B cell (primary cell): ENCODE measurements around the gene ATF3.

ENCODE experiments used
- EZH2 ChIP-seq: IDR thresholded peaks from 2 replicates; pipeline ENCODE4 v1.6.1; 2012; ENCODE audit warnings: borderline replicate concordance, low read depth, mild to moderate bottlenecking, moderate library complexity, low read length; ENCODE audit not compliant: insufficient read depth, poor library complexity, severe bottlenecking
- TF ChIP-seq, protein P1 (sequence below): fragments of 200-600 bp; IDR thresholded peaks from one replicate; pipeline ENCODE4 v1.8.0; 2022; ENCODE audit warnings: antibody characterized with exemption, mild to moderate bottlenecking

DNA sequence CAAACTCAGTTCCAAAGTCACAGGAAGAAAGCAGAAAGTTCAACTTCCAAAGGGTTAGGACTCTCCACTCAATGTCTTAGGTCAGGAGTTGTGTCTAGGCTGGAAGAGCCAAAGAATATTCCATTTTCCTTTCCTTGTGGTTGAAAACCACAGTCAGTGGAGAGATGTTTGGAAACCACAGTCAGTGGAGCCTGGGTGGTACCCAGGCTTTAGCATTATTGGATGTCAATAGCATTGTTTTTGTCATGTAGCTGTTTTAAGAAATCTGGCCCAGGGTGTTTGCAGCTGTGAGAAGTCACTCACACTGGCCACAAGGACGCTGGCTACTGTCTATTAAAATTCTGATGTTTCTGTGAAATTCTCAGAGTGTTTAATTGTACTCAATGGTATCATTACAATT, 11.7 kb downstream of the ATF3 start:
- TF ChIP-seq, protein P1, sequence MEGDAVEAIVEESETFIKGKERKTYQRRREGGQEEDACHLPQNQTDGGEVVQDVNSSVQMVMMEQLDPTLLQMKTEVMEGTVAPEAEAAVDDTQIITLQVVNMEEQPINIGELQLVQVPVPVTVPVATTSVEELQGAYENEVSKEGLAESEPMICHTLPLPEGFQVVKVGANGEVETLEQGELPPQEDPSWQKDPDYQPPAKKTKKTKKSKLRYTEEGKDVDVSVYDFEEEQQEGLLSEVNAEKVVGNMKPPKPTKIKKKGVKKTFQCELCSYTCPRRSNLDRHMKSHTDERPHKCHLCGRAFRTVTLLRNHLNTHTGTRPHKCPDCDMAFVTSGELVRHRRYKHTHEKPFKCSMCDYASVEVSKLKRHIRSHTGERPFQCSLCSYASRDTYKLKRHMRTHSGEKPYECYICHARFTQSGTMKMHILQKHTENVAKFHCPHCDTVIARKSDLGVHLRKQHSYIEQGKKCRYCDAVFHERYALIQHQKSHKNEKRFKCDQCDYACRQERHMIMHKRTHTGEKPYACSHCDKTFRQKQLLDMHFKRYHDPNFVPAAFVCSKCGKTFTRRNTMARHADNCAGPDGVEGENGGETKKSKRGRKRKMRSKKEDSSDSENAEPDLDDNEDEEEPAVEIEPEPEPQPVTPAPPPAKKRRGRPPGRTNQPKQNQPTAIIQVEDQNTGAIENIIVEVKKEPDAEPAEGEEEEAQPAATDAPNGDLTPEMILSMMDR: no peak
- TF ChIP-seq EZH2: no peak
